ENCODE data around the gene JCHAIN. TPM values are rescaled to one million over a fixed set of nuclear protein-coding genes. Genes with fewer than 3 reads are reported as not detected.

The JCHAIN gene
- total and polyA plus RNA-seq, 2 of the 4 experiments (the other 2 are of a cell fraction) = 0.72 to 0.86 TPM

DNA sequence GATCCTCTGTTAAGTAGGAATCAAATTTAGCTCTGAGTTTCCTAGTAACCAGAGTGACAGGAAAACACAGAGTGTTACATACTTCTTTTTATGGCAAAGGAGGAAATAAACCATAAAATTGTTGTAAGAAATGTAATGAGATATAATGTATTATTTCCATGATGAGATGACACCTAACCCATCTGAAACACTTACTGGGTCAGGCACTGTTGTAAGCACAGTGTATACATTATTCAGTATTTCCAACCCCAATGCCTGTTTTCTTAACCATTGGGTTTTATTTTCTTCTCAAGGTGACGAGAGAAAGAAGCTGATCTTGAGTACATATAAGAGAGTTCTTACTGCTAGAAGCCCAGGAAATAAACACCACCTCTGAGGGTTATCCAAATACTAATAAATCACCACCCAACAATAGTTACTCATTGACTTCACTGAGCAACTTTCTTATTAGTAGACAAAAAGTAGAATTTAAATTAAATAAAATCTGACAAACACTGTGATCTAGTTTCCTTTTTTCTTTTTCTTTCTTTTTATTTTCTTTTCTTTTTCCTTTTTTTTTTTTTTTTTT is 42.0 kb downstream of the JCHAIN start:
- Histone ChIP-seq H3K9ac (ENCODE audit: low read depth, low read length) (no peak overlapping the region), H2BK5ac (ENCODE audit: low read depth, low read length, poor library complexity, severe bottlenecking) (no peak overlapping the region), H3K79me1 (ENCODE audit: low read depth in 1 of 2, low read length in 2 of 2) (no peaks in the 10 kb centered on the region), H2AFZ (replicated peaks; ENCODE audit: low read length, poor library complexity) (no peak overlapping the region), H3K4me1 (ENCODE audit: control insufficient read depth, insufficient read depth, low read length) (no peaks in the 10 kb centered on the region), H2BK20ac (ENCODE audit: low read depth, low read length) (no peak overlapping the region), H3K27me3 (ENCODE audit: control insufficient read depth, insufficient read depth, low read length) (no peaks in the 10 kb centered on the region), H4K20me1 (ENCODE audit: insufficient read depth, low read length) (no peaks in the 10 kb centered on the region), H2BK120ac (ENCODE audit: low read depth, low read length) (no peak overlapping the region), H3K14ac (replicated peaks; ENCODE audit: low read depth, low read length) (no peak overlapping the region), H2AK9ac (replicated peaks; ENCODE audit: low read depth, low read length, poor library complexity) (no peak overlapping the region), H2AK5ac (ENCODE audit: low read depth, low read length) (no peak overlapping the region), H4K5ac (ENCODE audit: low read depth, low read length) (no peak overlapping the region), H3K4me3 (ENCODE audit: insufficient read depth, low read depth, low read length) (no peak overlapping the region), H3K56ac (ENCODE audit: extremely low read depth, insufficient read depth, low read length) (no peak overlapping the region), H3K9me1 (ENCODE audit: insufficient read depth, low read length) (no peaks in the 10 kb centered on the region), H3K18ac (ENCODE audit: low read depth, low read length) (no peak overlapping the region), H3K36me3 (ENCODE audit: control insufficient read depth, insufficient read depth, low read length) (no peaks in the 10 kb centered on the region), H3K9me3 (ENCODE audit: control insufficient read depth, insufficient read depth, low read length) (no peaks in the 10 kb centered on the region), H2BK15ac (ENCODE audit: low read depth, low read length) (no peak overlapping the region), H3K4me2 (ENCODE audit: low read depth, low read length) (no peak overlapping the region), H4K8ac (ENCODE audit: low read depth in 2 of 2, low read length in 2 of 2) (no peak overlapping the region), H3K4ac (ENCODE audit: low read depth, low read length) (no peak overlapping the region), H3K27ac (ENCODE audit: insufficient read depth, low read length) (no peak overlapping the region), H4K91ac (ENCODE audit: insufficient read depth, low read depth, low read length) (no peak overlapping the region), H3K23ac (ENCODE audit: low read depth, low read length) (no peak overlapping the region)
- no peak for TF ChIP-seq MAFK (IDR thresholded peaks at IDR 0.05; ENCODE audit: low read depth, low read length)
- no peak for TF ChIP-seq RCOR1 (IDR thresholded peaks at IDR 0.05; ENCODE audit: insufficient replicate concordance, low read length)
- TF ChIP-seq USF2 (IDR thresholded peaks at IDR 0.05; ENCODE audit: low read depth, low read length) = no peak
- BruUV-seq (replicated peaks) = no TSS peak
- ChIA-PET POLR2A (ENCODE audit: unreplicated experiment) (no interaction called here), CTCF (interaction anchor here (0.6 to 0.9 kb wide), 2 partner anchors 116 to 151 kb away, joined by 3 read pairs; no protein-coding TSS in a partner anchor)
- WGBS, 2 experiments (ENCODE audit: extremely low coverage in 2 of 2, insufficient read length in 1 of 2) = no CpG with 5 or more reads among the region's 1 CpG
- dilution Hi-C loops (cut with HindIII; ENCODE audit: low sequenced_read_pairs, unreplicated experiment) = no loop called here
- intact Hi-C loops (cut with micrococcal nuclease) = no loop called here
- DNase-seq = no peak
- in situ Hi-C loops (cut with MboI; ENCODE audit: low sequenced_read_pairs) = loop anchor here (25.0 kb wide), 1 partner anchor 1088 kb away; no protein-coding TSS in a partner anchor
- ATAC-seq (ENCODE audit: low read depth) = no peak

Measured in IMR-90 (cell line).